CD4-positive, alpha-beta T cell (primary cell): ENCODE results near the gene OR7C1. TPM values are rescaled to one million over a fixed set of nuclear protein-coding genes. Genes with fewer than 3 reads are reported as not detected.

ENCODE experiments used
- ATAC-seq: fragments of 200-7000 bp; cut with Tn5 transposase; one replicate; pipeline ENCODE4 v1.10.0; 2022; ENCODE audit warnings: mild to moderate bottlenecking; ENCODE audit not compliant: poor library complexity
- CTCF ChIA-PET: fragments of 350-600 bp; sonication (Branson Sonifier 250); formaldehyde crosslinking; loops from one replicate; lab custom pipeline; 2021; ENCODE audit warnings: antibody characterized with exemption, inconsistent platforms; lab: Charles Lee
- POLR2A ChIA-PET: fragments of 350-600 bp; sonication (Branson Sonifier 250); formaldehyde crosslinking; loops from one replicate; lab custom pipeline; 2021; ENCODE audit warnings: antibody characterized with exemption, inconsistent platforms; lab: Charles Lee
- DNase-seq, 14 experiments: peaks; one replicate each; pipeline ENCODE4 v3.0.0-alpha.2; 2013 to 2020; ENCODE audit warnings: mixed read lengths in 2 of 14
- H3K27ac ChIP-seq, 2 donors: one replicate each; pipeline versions ENCODE4 v1.5.1 to v1.7.0; 2013; ENCODE audit warnings: low read length in 2 of 2, low read depth in 1 of 2, mild to moderate bottlenecking in 1 of 2
- H3K27me3 ChIP-seq, 2 experiments: 1 replicate in 1 of 2; 2 replicates in 1 of 2; pipeline versions ENCODE4 v1.6.1 to v1.7.0; 2013; ENCODE audit warnings: low read length in 2 of 2, control low read depth in 1 of 2, mild to moderate bottlenecking in 1 of 2, moderate library complexity in 1 of 2; ENCODE audit not compliant: insufficient read depth in 2 of 2, control insufficient read depth in 1 of 2
- H3K36me3 ChIP-seq: one replicate; pipeline ENCODE4 v1.6.1; 2013; ENCODE audit warnings: low read length, control low read depth; ENCODE audit not compliant: insufficient read depth
- H3K4me1 ChIP-seq: one replicate; pipeline ENCODE4 v1.6.1; 2013; ENCODE audit warnings: low read length, control low read depth; ENCODE audit not compliant: insufficient read depth
- H3K4me3 ChIP-seq: one replicate; pipeline ENCODE4 v1.5.1; 2013; ENCODE audit warnings: mild to moderate bottlenecking, low read length, moderate library complexity
- H3K9me3 ChIP-seq, 2 experiments: 1 replicate in 1 of 2; 2 replicates in 1 of 2; pipeline versions ENCODE4 v1.6.1 to v1.7.0; 2013; ENCODE audit warnings: low read length in 2 of 2, mild to moderate bottlenecking in 2 of 2, control low read depth in 1 of 2, moderate library complexity in 1 of 2; ENCODE audit not compliant: control insufficient read depth in 1 of 2, insufficient read depth in 1 of 2
- H3K27ac Mint-ChIP-seq: one replicate; pipeline ENCODE4 v1.8.0; 2020; ENCODE audit warnings: mixed read lengths
- H3K27me3 Mint-ChIP-seq: one replicate; pipeline ENCODE4 v1.8.0; 2021; ENCODE audit warnings: mixed read lengths
- H3K36me3 Mint-ChIP-seq: one replicate; pipeline ENCODE4 v1.8.0; 2021; ENCODE audit warnings: low read depth, mixed read lengths
- H3K4me1 Mint-ChIP-seq: one replicate; pipeline ENCODE4 v1.8.0; 2021; ENCODE audit warnings: low read depth, mixed read lengths
- H3K4me3 Mint-ChIP-seq: one replicate; pipeline ENCODE4 v1.8.0; 2020; ENCODE audit warnings: mild to moderate bottlenecking, mixed read lengths
- H3K9me3 Mint-ChIP-seq: one replicate; pipeline ENCODE4 v1.8.0; 2020; ENCODE audit warnings: mixed read lengths
- CTCF ChIP-seq: fragments of 200-600 bp; IDR thresholded peaks from one replicate; pipeline ENCODE4 v1.8.0; 2022; ENCODE audit warnings: antibody characterized with exemption, mild to moderate bottlenecking
- intact Hi-C, 2 experiments: fragments of 100-400 bp; cut with DNase I in 1 of 2; cut with micrococcal nuclease in 1 of 2; formaldehyde crosslinking; loops; one replicate each; pipeline versions ENCODE4 v1.15.1 to v1.9.0; 2023 to 2025; cut with DNase I, micrococcal nuclease
- total RNA-seq, 174 experiments: library from RNA in 2 of 174; stranded (reverse) in 2 of 174; gene quantifications; one replicate each; pipeline ENCODE4 v1.2.3 and lab custom pipeline; 2021 to 2026

The OR7C1 gene
- total RNA-seq, 2 experiments from 2014 or later = not detected

- intact Hi-C loops = no loop called here
- ATAC-seq (no peak), DNase-seq (no peak)
- Mint-ChIP-seq H3K4me3 (no peak within 1 kb of the TSS), H3K36me3 (no peaks in the 10 kb centered on the region), H3K27ac (no peak within 1 kb of the TSS), H3K27me3 (peaks cover 42% of the 10 kb centered on the region), H3K9me3 (no peaks in the 10 kb centered on the region), H3K4me1 (no peaks in the 10 kb centered on the region)
- Histone ChIP-seq H3K9me3 (no peaks in the 10 kb centered on the region), H3K27ac (no peak within 1 kb of the TSS), H3K4me3 (no peak within 1 kb of the TSS), H3K27me3 (peaks cover 0 to 5% of the 10 kb centered on the region in 2 experiments), H3K36me3 (no peaks in the 10 kb centered on the region), H3K4me1 (no peaks in the 10 kb centered on the region)
- TF ChIP-seq CTCF = no peak
- CTCF ChIA-PET = interaction anchor here (1.2 kb wide), 1 partner anchor 10 kb away, joined by 3 read pairs; no protein-coding TSS in a partner anchor
- POLR2A ChIA-PET = no interaction called here
Observed at GRCh38 chr19:14848822-14849221, 13.8 kb upstream of the OR7C1 start, which contains the start of gene OR7A10. TSS of gene OR7A10 (minus strand) at chr19:14848922. CDS start at chr19:14841877, 7,045 bp downstream.

- Histone ChIP-seq H3K4me1 (no peaks in the 10 kb centered on the region), H3K9me3 (no peaks in the 10 kb centered on the region), H3K27me3 (peaks cover 0 to 12% of the 10 kb centered on the region in 2 experiments), H3K36me3 (no peaks in the 10 kb centered on the region), H3K27ac (no peak overlapping the region), H3K4me3 (no peak overlapping the region)
- Mint-ChIP-seq H3K4me3 (no peak overlapping the region), H3K4me1 (no peaks in the 10 kb centered on the region), H3K27ac (no peak overlapping the region), H3K27me3 (peaks cover 45% of the 10 kb centered on the region), H3K36me3 (no peaks in the 10 kb centered on the region), H3K9me3 (no peaks in the 10 kb centered on the region)
- intact Hi-C loops = no loop called here
- POLR2A ChIA-PET = no interaction called here
- no peak for DNase-seq
- TF ChIP-seq CTCF = no peak
- ATAC-seq = no peak
- CTCF ChIA-PET = no interaction called here
Observed at GRCh38 chr19:14843578-14843977, 8.6 kb upstream of the OR7C1 start.

GRCh38 chr19:14843169-14843568 lies 8.2 kb upstream of the OR7C1 start:
- Mint-ChIP-seq H3K4me3 (no peak overlapping the region), H3K9me3 (no peaks in the 10 kb centered on the region), H3K27ac (no peak overlapping the region), H3K27me3 (peaks cover 40% of the 10 kb centered on the region), H3K4me1 (no peaks in the 10 kb centered on the region), H3K36me3 (no peaks in the 10 kb centered on the region)
- Histone ChIP-seq H3K9me3 (no peaks in the 10 kb centered on the region), H3K4me1 (no peaks in the 10 kb centered on the region), H3K36me3 (no peaks in the 10 kb centered on the region), H3K4me3 (no peak overlapping the region), H3K27me3 (peaks cover 0 to 12% of the 10 kb centered on the region in 2 experiments), H3K27ac (no peak overlapping the region)
- CTCF ChIA-PET = no interaction called here
- POLR2A ChIA-PET = no interaction called here
- no peak for TF ChIP-seq CTCF
- intact Hi-C loops = no loop called here
- ATAC-seq = no peak
- DNase-seq = no peak
